Endothelial cell of umbilical vein (primary cell): Measurements from ENCODE around the gene C1orf174. TPM values are rescaled to one million over a fixed set of nuclear protein-coding genes. Genes with fewer than 3 reads are reported as not detected.

Experiments
- BruUV-seq: library from RNA; stranded (reverse); fragments of 400-500 nt; replicated peaks from 2 replicates; lab custom pipeline; 2021; lab: Mats Ljungman, UMichigan
- CTCF ChIA-PET: fragments of 300-600, 350-600 bp; sonication (Branson Sonifier 250); formaldehyde crosslinking; loops from one replicate; lab custom pipeline; 2021; ENCODE audit warnings: antibody characterized with exemption, inconsistent platforms; lab: Charles Lee
- POLR2A ChIA-PET: fragments of 300-600, 350-600 bp; sonication (Branson Sonifier 250); formaldehyde crosslinking; loops from one replicate; lab custom pipeline; 2021; ENCODE audit warnings: antibody characterized with exemption, inconsistent platforms; lab: Charles Lee
- DNase-seq: peaks from one replicate; pipeline ENCODE4 v3.0.0-alpha.2; 2011; ENCODE audit warnings: low read depth, low spot score
- FAIRE-seq: peaks from 2 replicates; lab custom pipeline; 2011; peaks lifted over from hg19 to GRCh38; lab: Jason Lieb, UNC
- H2AFZ ChIP-seq: 2 replicates; pipeline ENCODE4 v1.6.0; 2012; ENCODE audit warnings: low read depth, low read length, control low read depth, inconsistent platforms
- H3K27ac ChIP-seq: 2 replicates; pipeline ENCODE4 v1.5.1; 2011; ENCODE audit warnings: low read depth, mild to moderate bottlenecking, control low read depth, low read length, moderate library complexity; ENCODE audit not compliant: insufficient read depth
- H3K27me3 ChIP-seq, 2 experiments: 2 replicates each; pipeline versions ENCODE4 v1.6.0 to v1.6.1; 2011; ENCODE audit warnings: low read length in 2 of 2, mixed read lengths in 1 of 2; ENCODE audit not compliant: control insufficient read depth in 2 of 2, insufficient read depth in 2 of 2
- H3K36me3 ChIP-seq, 2 experiments: 2 replicates in 1 of 2; 3 replicates in 1 of 2; pipeline ENCODE4 v1.5.1; 2011; ENCODE audit warnings: low read length in 2 of 2, mild to moderate bottlenecking in 1 of 2, moderate library complexity in 1 of 2; ENCODE audit not compliant: control insufficient read depth in 2 of 2, insufficient read depth in 2 of 2; ENCODE audit errors: extremely low read depth in 1 of 2
- H3K4me1 ChIP-seq: 3 replicates; pipeline ENCODE4 v1.5.1; 2011; ENCODE audit warnings: mild to moderate bottlenecking, low read length; ENCODE audit not compliant: control insufficient read depth, insufficient read depth; ENCODE audit errors: extremely low read depth
- H3K4me2 ChIP-seq: 2 replicates; pipeline ENCODE4 v1.6.1; 2011; ENCODE audit warnings: low read length, control low read depth, mixed read lengths; ENCODE audit not compliant: insufficient read depth
- H3K4me3 ChIP-seq, 3 experiments: fragments of 200-600 bp in 1 of 3; sonication (generic), shearing (Covaris generic) in 1 of 3; replicated peaks in 1 of 3; 2 replicates each; pipeline ENCODE4 v1.5.1; 2011 to 2016; ENCODE audit warnings: control low read depth in 3 of 3, low read length in 3 of 3, mild to moderate bottlenecking in 2 of 3, inconsistent platforms in 1 of 3, low read depth in 1 of 3, moderate library complexity in 1 of 3; ENCODE audit not compliant: insufficient read depth in 1 of 3
- H3K79me2 ChIP-seq: 2 replicates; pipeline ENCODE4 v1.6.0; 2012; ENCODE audit warnings: low read length, inconsistent platforms; ENCODE audit not compliant: control insufficient read depth, insufficient read depth
- H3K9ac ChIP-seq: replicated peaks from 2 replicates; pipeline ENCODE3; 2011; ENCODE audit warnings: low read length, control low read depth; ENCODE audit not compliant: insufficient read depth; ENCODE audit errors: extremely low read depth
- H3K9me1 ChIP-seq: replicated peaks from 3 replicates; pipeline ENCODE4 v1.6.0; 2011; ENCODE audit warnings: mild to moderate bottlenecking, low read length; ENCODE audit not compliant: control insufficient read depth, insufficient read depth; ENCODE audit errors: extremely low read depth
- H3K9me3 ChIP-seq: replicated peaks from 2 replicates; pipeline ENCODE4 v1.5.1; 2012; ENCODE audit warnings: low read length, inconsistent platforms; ENCODE audit not compliant: control insufficient read depth, insufficient read depth
- H4K20me1 ChIP-seq: replicated peaks from 2 replicates; pipeline ENCODE3; 2011; ENCODE audit warnings: mild to moderate bottlenecking, low read length; ENCODE audit not compliant: control insufficient read depth, insufficient read depth; ENCODE audit errors: extremely low read depth
- EZH2 ChIP-seq: IDR thresholded peaks from 2 replicates; pipeline ENCODE4 v1.6.1; 2012; ENCODE audit warnings: borderline replicate concordance, low read depth, mild to moderate bottlenecking, moderate library complexity, low read length, inconsistent platforms; ENCODE audit not compliant: severe bottlenecking
- FOS ChIP-seq: IDR thresholded peaks from 2 replicates; pipeline ENCODE4 v1.6.1; 2011; ENCODE audit warnings: mild to moderate bottlenecking, low read length, moderate library complexity, borderline replicate concordance; ENCODE audit not compliant: insufficient read depth
- GATA2 ChIP-seq: IDR thresholded peaks from 2 replicates; pipeline ENCODE4 v1.7.0; 2011; ENCODE audit warnings: low read depth, mild to moderate bottlenecking, moderate library complexity, mixed read lengths, low read length; ENCODE audit not compliant: insufficient read length, insufficient read depth
- JUN ChIP-seq: IDR thresholded peaks from 2 replicates; pipeline ENCODE4 v1.6.1; 2011; ENCODE audit warnings: borderline replicate concordance, low read depth; ENCODE audit not compliant: insufficient read length, insufficient read depth
- MAX ChIP-seq: IDR thresholded peaks from 2 replicates; pipeline ENCODE4 v1.6.1; 2011; ENCODE audit not compliant: insufficient read depth, insufficient read length
- MYC ChIP-seq: IDR thresholded peaks from one replicate; pipeline ENCODE4 v1.6.1; 2011; ENCODE audit warnings: mild to moderate bottlenecking, low read depth, low read length
- POLR2A ChIP-seq: IDR thresholded peaks from 2 replicates; pipeline ENCODE4 v1.6.1; 2012; ENCODE audit warnings: low read depth, mild to moderate bottlenecking, control low read depth, low read length
- POLR2AphosphoS5 ChIP-seq: IDR thresholded peaks from 2 replicates; pipeline ENCODE4 v1.6.1; 2012; ENCODE audit warnings: low read depth, mild to moderate bottlenecking, control low read depth, low read length, moderate library complexity; ENCODE audit not compliant: insufficient read depth
- dilution Hi-C: fragments of 300-500 bp; cut with MboI; formaldehyde crosslinking; loops from one replicate; pipeline ENCODE4 v1.15.0; 2019; ENCODE audit warnings: low sequenced_read_pairs; ENCODE audit not compliant: extremely low pct_ligation_motif_present
- intact Hi-C: fragments of 100-400 bp; cut with micrococcal nuclease; formaldehyde crosslinking; loops from one replicate; pipeline ENCODE4 v1.10.0; 2022
- polyA plus RNA-seq, 4 experiments: library from polyadenylated mRNA; depleted of rRNA in 3 of 4; stranded (reverse) in 3 of 4; unstranded in 1 of 4; fragments of >200 nt; gene quantifications; 2 replicates each; pipeline versions ENCODE4 v1.2.1 to v1.2.3, GENCODE V29; 2011 to 2012; ENCODE audit warnings: missing spikeins in 1 of 4
- total RNA-seq: library from RNA; stranded (reverse); gene quantifications from 2 replicates; pipeline ENCODE4 v1.2.3, GENCODE V29; 2021
- TF ChIP-seq, protein P1 (sequence below), 2 donors: IDR thresholded peaks; 1 replicate in 1 of 2; 2 replicates in 1 of 2; pipeline ENCODE4 v1.5.1; 2011; ENCODE audit warnings: low read length in 2 of 2, mild to moderate bottlenecking in 2 of 2, moderate library complexity in 2 of 2, control low read depth in 1 of 2, inconsistent platforms in 1 of 2, low read depth in 1 of 2; ENCODE audit not compliant: insufficient read depth in 1 of 2; ENCODE audit errors: extremely low read depth in 1 of 2

C1orf174 gene
- total and polyA plus RNA-seq, 2 donors (not counting 3 experiments of a cell fraction or from before 2014, with no cell fraction given), result 28.0 to 31.7 TPM

DNA sequence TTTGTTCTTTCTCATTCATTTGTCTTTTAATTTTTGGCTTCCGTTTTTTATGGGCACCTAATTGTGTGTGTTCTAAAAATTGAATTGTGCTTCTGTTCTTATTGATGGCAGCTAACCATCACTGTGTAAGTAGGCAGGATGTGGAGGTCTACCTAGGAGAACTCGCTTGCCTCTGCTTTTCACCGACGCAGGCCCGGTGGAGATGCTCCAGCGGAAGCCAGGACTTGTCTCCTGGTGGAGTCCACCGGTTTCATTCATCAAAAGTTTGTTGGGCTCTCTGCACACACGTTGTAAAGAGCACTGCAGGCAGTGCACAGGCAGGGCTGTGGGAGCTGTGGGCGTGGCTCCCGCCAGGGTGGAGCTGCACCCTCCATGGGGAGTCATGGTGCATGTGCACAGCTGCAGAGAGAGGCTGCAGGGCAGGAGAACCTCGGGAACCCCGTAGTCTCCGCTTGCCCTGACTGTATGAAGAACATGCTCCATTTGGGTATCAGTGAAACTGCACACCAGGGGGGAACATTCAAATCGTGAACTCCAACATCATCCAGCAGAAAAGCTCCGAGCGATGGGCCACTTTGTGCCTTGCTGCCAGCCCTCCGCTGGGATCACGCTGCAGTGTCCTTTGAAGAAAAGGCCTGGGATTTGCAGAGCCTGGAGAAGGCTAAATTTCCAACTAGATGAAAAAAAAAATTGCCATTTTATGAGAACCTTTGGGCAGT is 6.0 kb upstream of the C1orf174 start:
- ChIA-PET CTCF (no interaction called here), POLR2A (no interaction called here)
- DNase-seq (no peak), FAIRE-seq (no peak)
- no peak overlapping the region for H3K9ac ChIP-seq
- peaks cover 0 to 1% of the 10 kb centered on the region in 2 experiments for H3K27me3 ChIP-seq
- H3K4me1 ChIP-seq, result no peaks in the 10 kb centered on the region
- no peak overlapping the region for H2AFZ ChIP-seq
- no TSS peak for BruUV-seq
- no peaks in the 10 kb centered on the region for H3K79me2 ChIP-seq
- dilution Hi-C loops (no loop called here), intact Hi-C loops (no loop called here)
- H4K20me1 ChIP-seq, result no peaks in the 10 kb centered on the region
- TF ChIP-seq GATA2 (no peak), FOS (no peak), JUN (no peak), EZH2 (no peak), POLR2AphosphoS5 (no peak), MAX (no peak), POLR2A (no peak), MYC (no peak)
- TF ChIP-seq, protein P1, sequence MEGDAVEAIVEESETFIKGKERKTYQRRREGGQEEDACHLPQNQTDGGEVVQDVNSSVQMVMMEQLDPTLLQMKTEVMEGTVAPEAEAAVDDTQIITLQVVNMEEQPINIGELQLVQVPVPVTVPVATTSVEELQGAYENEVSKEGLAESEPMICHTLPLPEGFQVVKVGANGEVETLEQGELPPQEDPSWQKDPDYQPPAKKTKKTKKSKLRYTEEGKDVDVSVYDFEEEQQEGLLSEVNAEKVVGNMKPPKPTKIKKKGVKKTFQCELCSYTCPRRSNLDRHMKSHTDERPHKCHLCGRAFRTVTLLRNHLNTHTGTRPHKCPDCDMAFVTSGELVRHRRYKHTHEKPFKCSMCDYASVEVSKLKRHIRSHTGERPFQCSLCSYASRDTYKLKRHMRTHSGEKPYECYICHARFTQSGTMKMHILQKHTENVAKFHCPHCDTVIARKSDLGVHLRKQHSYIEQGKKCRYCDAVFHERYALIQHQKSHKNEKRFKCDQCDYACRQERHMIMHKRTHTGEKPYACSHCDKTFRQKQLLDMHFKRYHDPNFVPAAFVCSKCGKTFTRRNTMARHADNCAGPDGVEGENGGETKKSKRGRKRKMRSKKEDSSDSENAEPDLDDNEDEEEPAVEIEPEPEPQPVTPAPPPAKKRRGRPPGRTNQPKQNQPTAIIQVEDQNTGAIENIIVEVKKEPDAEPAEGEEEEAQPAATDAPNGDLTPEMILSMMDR (IDR thresholded peaks at IDR 0.05; ENCODE audit: extremely low read depth in 1 of 2, insufficient read depth in 1 of 2, low read depth in 1 of 2, low read length in 2 of 2), result no peak
- H3K4me2 ChIP-seq, result no peak overlapping the region
- H3K9me1 ChIP-seq, result no peaks in the 10 kb centered on the region
- H3K27ac ChIP-seq, result no peak overlapping the region
- no peak overlapping the region for H3K4me3 ChIP-seq
- no peaks in the 10 kb centered on the region for H3K9me3 ChIP-seq
- H3K36me3 ChIP-seq, result no peaks in the 10 kb centered on the region
